Progenitor cell of endocrine pancreas (in vitro differentiated cells): ENCODE measurements around the gene ANO2. TPM values are rescaled to one million over a fixed set of nuclear protein-coding genes. Genes with fewer than 3 reads are reported as not detected.

ENCODE experiments used
- DNase-seq: peaks from one replicate; pipeline ENCODE4 v3.0.0; 2021; ENCODE audit warnings: low spot score; ENCODE audit not compliant: unreplicated experiment
- H3K27ac Mint-ChIP-seq: 2 replicates; pipeline ENCODE4 v1.8.0; 2021; ENCODE audit warnings: mild to moderate bottlenecking, moderate library complexity, mixed read lengths
- H3K27me3 Mint-ChIP-seq: 2 replicates; pipeline ENCODE4 v1.8.0; 2021; ENCODE audit warnings: mixed read lengths
- H3K36me3 Mint-ChIP-seq: 2 replicates; pipeline ENCODE4 v1.8.0; 2022; ENCODE audit warnings: mixed read lengths; ENCODE audit not compliant: insufficient read depth
- H3K4me1 Mint-ChIP-seq: 2 replicates; pipeline ENCODE4 v1.8.0; 2021; ENCODE audit warnings: low read depth, mixed read lengths
- H3K4me3 Mint-ChIP-seq: 2 replicates; pipeline ENCODE4 v1.8.0; 2021; ENCODE audit warnings: low read depth, mild to moderate bottlenecking, moderate library complexity, mixed read lengths
- H3K9me3 Mint-ChIP-seq: 2 replicates; pipeline ENCODE4 v1.8.0; 2021; ENCODE audit warnings: low read depth, mixed read lengths
- total RNA-seq: library from RNA; stranded (reverse); gene quantifications from 2 replicates; pipeline ENCODE4 v1.2.1, GENCODE V29; 2021
- TF ChIP-seq, protein P1 (sequence below): fragments of 200-600 bp; sonication (generic); IDR thresholded peaks from one replicate; pipeline ENCODE4 v1.5.0; 2021; ENCODE audit warnings: antibody characterized with exemption, mild to moderate bottlenecking; ENCODE audit not compliant: unreplicated experiment

The ANO2 gene
- total RNA-seq, 1 donor from 2014 or later: 2.8 TPM

GRCh38 chr12:5523396-5524115, 421.5 kb downstream of the ANO2 start:
- no peak for DNase-seq
- H3K4me1 Mint-ChIP-seq: no peaks in the 10 kb centered on the region
- TF ChIP-seq, protein P1, sequence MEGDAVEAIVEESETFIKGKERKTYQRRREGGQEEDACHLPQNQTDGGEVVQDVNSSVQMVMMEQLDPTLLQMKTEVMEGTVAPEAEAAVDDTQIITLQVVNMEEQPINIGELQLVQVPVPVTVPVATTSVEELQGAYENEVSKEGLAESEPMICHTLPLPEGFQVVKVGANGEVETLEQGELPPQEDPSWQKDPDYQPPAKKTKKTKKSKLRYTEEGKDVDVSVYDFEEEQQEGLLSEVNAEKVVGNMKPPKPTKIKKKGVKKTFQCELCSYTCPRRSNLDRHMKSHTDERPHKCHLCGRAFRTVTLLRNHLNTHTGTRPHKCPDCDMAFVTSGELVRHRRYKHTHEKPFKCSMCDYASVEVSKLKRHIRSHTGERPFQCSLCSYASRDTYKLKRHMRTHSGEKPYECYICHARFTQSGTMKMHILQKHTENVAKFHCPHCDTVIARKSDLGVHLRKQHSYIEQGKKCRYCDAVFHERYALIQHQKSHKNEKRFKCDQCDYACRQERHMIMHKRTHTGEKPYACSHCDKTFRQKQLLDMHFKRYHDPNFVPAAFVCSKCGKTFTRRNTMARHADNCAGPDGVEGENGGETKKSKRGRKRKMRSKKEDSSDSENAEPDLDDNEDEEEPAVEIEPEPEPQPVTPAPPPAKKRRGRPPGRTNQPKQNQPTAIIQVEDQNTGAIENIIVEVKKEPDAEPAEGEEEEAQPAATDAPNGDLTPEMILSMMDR: no peak
- H3K27me3 Mint-ChIP-seq: peaks cover 31% of the 10 kb centered on the region
- no peaks in the 10 kb centered on the region for H3K36me3 Mint-ChIP-seq
- no peaks in the 10 kb centered on the region for H3K9me3 Mint-ChIP-seq
- H3K27ac Mint-ChIP-seq: no peak overlapping the region
- H3K4me3 Mint-ChIP-seq: no peak overlapping the region

- no peaks in the 10 kb centered on the region for H3K4me1 Mint-ChIP-seq
- no peak for DNase-seq
- H3K36me3 Mint-ChIP-seq: no peaks in the 10 kb centered on the region
- TF ChIP-seq, protein P1: no peak
- peaks cover 33% of the 10 kb centered on the region for H3K27me3 Mint-ChIP-seq
- no peak overlapping the region for H3K4me3 Mint-ChIP-seq
- H3K27ac Mint-ChIP-seq: no peak overlapping the region
- no peaks in the 10 kb centered on the region for H3K9me3 Mint-ChIP-seq
Measured at GRCh38 chr12:5522432-5523335, 422.4 kb downstream of the ANO2 start.

GRCh38 chr12:5521456-5522325, 423.4 kb downstream of the ANO2 start:
- Mint-ChIP-seq H3K4me3 (no peak overlapping the region), H3K36me3 (no peaks in the 10 kb centered on the region), H3K27ac (no peak overlapping the region), H3K27me3 (peaks cover 31% of the 10 kb centered on the region), H3K9me3 (no peaks in the 10 kb centered on the region), H3K4me1 (no peaks in the 10 kb centered on the region)
- TF ChIP-seq, protein P1: no peak
- DNase-seq: no peak

DNA sequence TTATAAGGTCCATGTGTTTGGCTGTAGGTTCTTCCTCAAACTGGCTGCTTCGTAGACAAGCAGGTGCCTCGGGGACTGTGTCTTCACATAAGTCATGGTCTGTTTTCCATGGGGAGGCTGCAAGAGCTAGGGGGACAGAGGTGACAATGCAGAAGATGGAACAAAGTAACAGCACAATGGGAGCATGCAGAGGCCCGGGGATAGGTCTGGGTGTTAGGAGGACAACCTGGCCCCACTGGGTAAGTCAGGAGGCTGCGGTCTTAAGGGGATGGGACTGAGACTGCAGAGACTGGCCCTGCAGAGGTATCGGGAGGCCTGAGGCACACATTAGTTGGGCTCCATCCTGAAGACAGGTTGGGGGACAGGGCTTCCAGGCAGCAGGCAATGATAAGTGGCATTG, 424.2 kb downstream of the ANO2 start:
- H3K9me3 Mint-ChIP-seq: no peaks in the 10 kb centered on the region
- H3K36me3 Mint-ChIP-seq: no peaks in the 10 kb centered on the region
- H3K27me3 Mint-ChIP-seq: peaks cover 31% of the 10 kb centered on the region
- H3K4me1 Mint-ChIP-seq: no peaks in the 10 kb centered on the region
- H3K27ac Mint-ChIP-seq: no peak overlapping the region
- H3K4me3 Mint-ChIP-seq: no peak overlapping the region
- TF ChIP-seq, protein P1: no peak
- no peak for DNase-seq

DNA sequence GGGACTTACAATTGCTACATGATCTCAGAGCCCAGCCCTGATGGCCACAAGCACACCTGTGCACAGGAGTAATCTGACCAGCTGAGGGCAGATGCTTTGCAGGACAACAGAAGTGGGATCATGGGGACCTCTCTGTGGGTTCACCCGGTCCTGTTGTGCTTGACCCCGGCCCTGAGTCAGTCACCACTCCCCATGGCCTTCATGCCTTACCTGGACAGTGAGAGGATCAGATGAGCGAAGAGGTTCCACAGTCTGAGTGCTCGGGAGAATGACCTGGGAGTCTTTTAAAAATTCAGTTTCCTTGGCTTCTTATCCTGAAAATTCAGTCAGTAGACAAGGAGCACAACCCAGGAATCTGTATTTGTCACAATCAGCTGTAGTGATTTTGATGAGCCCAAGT, 425.0 kb downstream of the ANO2 start:
- DNase-seq: no peak
- TF ChIP-seq, protein P1: no peak
- Mint-ChIP-seq H3K27me3 (peaks cover 37% of the 10 kb centered on the region), H3K36me3 (no peaks in the 10 kb centered on the region), H3K4me1 (no peaks in the 10 kb centered on the region), H3K27ac (no peak overlapping the region), H3K9me3 (no peaks in the 10 kb centered on the region), H3K4me3 (no peak overlapping the region)
